ENCODE data around the gene ARG1.

DNA sequence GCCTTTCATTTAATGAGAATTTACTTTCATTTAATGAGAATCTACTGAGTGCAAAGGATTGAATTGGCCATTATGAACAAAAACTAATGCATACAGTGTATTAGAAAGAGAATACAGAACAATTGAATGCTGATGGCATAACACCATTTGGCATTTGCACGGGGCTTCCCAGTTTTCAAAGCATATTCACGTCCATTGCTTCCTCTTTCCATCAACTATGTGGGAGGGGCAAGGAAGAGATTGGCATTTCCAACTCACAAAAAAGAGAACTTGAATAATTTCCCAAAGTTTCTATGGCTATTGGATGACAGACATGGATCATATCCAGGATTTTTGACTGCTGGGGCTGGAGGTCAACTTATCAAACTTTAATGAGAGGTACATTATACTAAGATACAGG lies 23.2 kb upstream of the ARG1 start:
- TF ChIP-seq CTCF (conservative IDR thresholded peaks at IDR 0.05; ENCODE audit: low read length), result no peak
- TF ChIP-seq EZH2phosphoT487 (IDR thresholded peaks at IDR 0.05; ENCODE audit: borderline replicate concordance, low read depth, low read length), result no peak
